CD4-positive, CD25-positive, alpha-beta regulatory T cell (primary cell): ENCODE data around the gene EIF5. TPM values are rescaled to one million over a fixed set of nuclear protein-coding genes. Genes with fewer than 3 reads are reported as not detected.

Experiments
- ATAC-seq, 2 donors: fragments of 150-1000 bp; cut with Tn5 transposase; one replicate each; pipeline ENCODE4 v1.10.0; 2021; ENCODE audit warnings: low read depth in 2 of 2, moderate number of reproducible peaks in 2 of 2, moderate library complexity in 1 of 2
- DNase-seq, 3 donors: peaks; one replicate each; pipeline versions ENCODE4 v3.0.0 to v3.0.0-alpha.2; 2012 to 2022; ENCODE audit warnings: mixed read lengths in 1 of 3
- H3K27ac ChIP-seq: one replicate; pipeline ENCODE4 v1.7.0; 2013; ENCODE audit warnings: mild to moderate bottlenecking, low read length; ENCODE audit not compliant: insufficient read depth, poor library complexity, severe bottlenecking
- H3K27me3 ChIP-seq: one replicate; pipeline ENCODE4 v1.7.0; 2013; ENCODE audit warnings: low read length; ENCODE audit not compliant: control insufficient read depth, insufficient read depth
- H3K36me3 ChIP-seq: one replicate; pipeline ENCODE4 v1.7.0; 2013; ENCODE audit warnings: mild to moderate bottlenecking, low read length, moderate library complexity; ENCODE audit not compliant: control insufficient read depth, insufficient read depth
- H3K4me1 ChIP-seq: 2 replicates; pipeline ENCODE4 v1.7.0; 2013; ENCODE audit warnings: mild to moderate bottlenecking, low read length; ENCODE audit not compliant: insufficient read depth, control insufficient read depth, poor library complexity, severe bottlenecking
- H3K4me3 ChIP-seq: one replicate; pipeline ENCODE4 v1.7.0; 2013; ENCODE audit warnings: low read depth, mild to moderate bottlenecking, low read length, moderate library complexity
- H3K9me3 ChIP-seq, 2 experiments: 1 replicate in 1 of 2; 2 replicates in 1 of 2; pipeline ENCODE4 v1.7.0; 2013; ENCODE audit warnings: low read length in 2 of 2, mild to moderate bottlenecking in 1 of 2, moderate library complexity in 1 of 2; ENCODE audit not compliant: control insufficient read depth in 2 of 2
- H3K27ac Mint-ChIP-seq, 3 donors: one replicate each; pipeline ENCODE4 v1.8.0; 2020 to 2022; ENCODE audit warnings: mild to moderate bottlenecking in 3 of 3, mixed read lengths in 3 of 3, moderate library complexity in 2 of 3
- H3K27me3 Mint-ChIP-seq: one replicate; pipeline ENCODE4 v1.8.0; 2022; ENCODE audit warnings: mild to moderate bottlenecking, mixed read lengths
- H3K36me3 Mint-ChIP-seq: one replicate; pipeline ENCODE4 v1.8.0; 2020; ENCODE audit warnings: mixed read lengths
- H3K4me1 Mint-ChIP-seq, 4 donors: one replicate each; pipeline ENCODE4 v1.8.0; 2020 to 2022; ENCODE audit warnings: mixed read lengths in 4 of 4, mild to moderate bottlenecking in 1 of 4
- H3K4me3 Mint-ChIP-seq, 4 donors: one replicate each; pipeline ENCODE4 v1.8.0; 2020 to 2022; ENCODE audit warnings: mild to moderate bottlenecking in 4 of 4, mixed read lengths in 4 of 4, moderate library complexity in 3 of 4
- H3K9me3 Mint-ChIP-seq, 7 donors: one replicate each; pipeline ENCODE4 v1.8.0; 2020 to 2022; ENCODE audit warnings: mixed read lengths in 7 of 7, mild to moderate bottlenecking in 3 of 7, moderate library complexity in 2 of 7
- polyA plus RNA-seq, 4 donors: library from polyadenylated mRNA; unstranded; fragments of 300-500 nt; fragmentation: Illumina TruSeq; gene quantifications; one replicate each; pipeline ENCODE4 v1.2.3, GENCODE V29; 2021
- total RNA-seq: library from RNA; stranded (reverse); gene quantifications from one replicate; pipeline ENCODE4 v1.2.3, GENCODE V29; 2022

Gene EIF5
- total and polyA plus RNA-seq, 5 donors from 2014 or later: 364 to 675 (median 373) TPM

- peaks cover 70% of the 10 kb centered on the region for H3K36me3 Mint-ChIP-seq
- DNase-seq (no peak), ATAC-seq (no peak)
- H3K4me1 ChIP-seq: peaks cover 16% of the 10 kb centered on the region
- H3K4me3 ChIP-seq: no peak overlapping the region
- H3K36me3 ChIP-seq: peaks cover 83% of the 10 kb centered on the region
- no peaks in the 10 kb centered on the region for H3K9me3 ChIP-seq
- no peaks in the 10 kb centered on the region for H3K27me3 Mint-ChIP-seq
- peak overlapping the region in 1 of 4 donors; percentile 33 for H3K4me3 Mint-ChIP-seq
- H3K27ac ChIP-seq: no peak overlapping the region
- H3K27me3 ChIP-seq: no peaks in the 10 kb centered on the region
- H3K9me3 Mint-ChIP-seq: no peaks in the 10 kb centered on the region
- no peak overlapping the region for H3K27ac Mint-ChIP-seq
- peaks cover 42 to 62% (median 54%) of the 10 kb centered on the region in 4 donors for H3K4me1 Mint-ChIP-seq
Measured at GRCh38 chr14:103341250-103342129, 7.5 kb downstream of the EIF5 start.

GRCh38 chr14:103343164-103343879 is 9.3 kb downstream of the EIF5 start:
- Mint-ChIP-seq H3K27me3 (no peaks in the 10 kb centered on the region), H3K4me3 (peak overlapping the region in 1 of 4 donors; percentile 22), H3K36me3 (peaks cover 53% of the 10 kb centered on the region), H3K4me1 (peaks cover 40 to 44% (median 42%) of the 10 kb centered on the region in 4 donors), H3K9me3 (no peaks in the 10 kb centered on the region), H3K27ac (no peak overlapping the region)
- ATAC-seq (no peak), DNase-seq (no peak)
- H3K9me3 ChIP-seq: no peaks in the 10 kb centered on the region
- no peaks in the 10 kb centered on the region for H3K4me1 ChIP-seq
- H3K27ac ChIP-seq: no peak overlapping the region
- H3K4me3 ChIP-seq: no peak overlapping the region
- H3K27me3 ChIP-seq: no peaks in the 10 kb centered on the region
- peaks cover 64% of the 10 kb centered on the region for H3K36me3 ChIP-seq

- peak overlapping the region in 2 of 4 donors; percentile 22 to 51 for H3K4me3 Mint-ChIP-seq
- DNase-seq: no peak
- Histone ChIP-seq H3K9me3 (no peaks in the 10 kb centered on the region), H3K4me1 (no peaks in the 10 kb centered on the region), H3K27ac (no peak overlapping the region), H3K27me3 (no peaks in the 10 kb centered on the region), H3K36me3 (peaks cover 56% of the 10 kb centered on the region), H3K4me3 (no peak overlapping the region)
- H3K9me3 Mint-ChIP-seq: no peaks in the 10 kb centered on the region
- no peak overlapping the region for H3K27ac Mint-ChIP-seq
- peaks cover 45% of the 10 kb centered on the region for H3K36me3 Mint-ChIP-seq
- ATAC-seq: no peak
- peaks cover 33 to 40% (median 38%) of the 10 kb centered on the region in 4 donors for H3K4me1 Mint-ChIP-seq
- no peaks in the 10 kb centered on the region for H3K27me3 Mint-ChIP-seq
Measured at GRCh38 chr14:103343905-103344797, 10.1 kb downstream of the EIF5 start.

GRCh38 chr14:103346286-103346685 is 12.2 kb downstream of the EIF5 start:
- Mint-ChIP-seq H3K9me3 (no peaks in the 10 kb centered on the region), H3K27me3 (peaks cover 4% of the 10 kb centered on the region), H3K4me3 (no peak overlapping the region), H3K27ac (peak overlapping the region in 1 of 3 donors; percentile 14), H3K4me1 (peaks cover 16 to 34% (median 22%) of the 10 kb centered on the region in 4 donors), H3K36me3 (peaks cover 32% of the 10 kb centered on the region)
- no peaks in the 10 kb centered on the region for H3K9me3 ChIP-seq
- ATAC-seq (no peak), DNase-seq (no peak)
- H3K4me1 ChIP-seq: no peaks in the 10 kb centered on the region
- H3K4me3 ChIP-seq: no peak overlapping the region
- no peaks in the 10 kb centered on the region for H3K27me3 ChIP-seq
- peaks cover 35% of the 10 kb centered on the region for H3K36me3 ChIP-seq
- no peak overlapping the region for H3K27ac ChIP-seq

GRCh38 chr14:103347091-103347815 is 13.2 kb downstream of the EIF5 start:
- Histone ChIP-seq H3K36me3 (peaks cover 25% of the 10 kb centered on the region), H3K27ac (no peak overlapping the region), H3K27me3 (peaks cover 2% of the 10 kb centered on the region), H3K4me1 (no peaks in the 10 kb centered on the region), H3K4me3 (no peak overlapping the region), H3K9me3 (no peaks in the 10 kb centered on the region)
- ATAC-seq (no peak), DNase-seq (no peak)
- no peaks in the 10 kb centered on the region for H3K9me3 Mint-ChIP-seq
- H3K4me3 Mint-ChIP-seq: peak overlapping the region in 1 of 4 donors; percentile 3
- peak overlapping the region in 1 of 3 donors; percentile 51 for H3K27ac Mint-ChIP-seq
- peaks cover 7 to 25% (median 13%) of the 10 kb centered on the region in 4 donors for H3K4me1 Mint-ChIP-seq
- peaks cover 22% of the 10 kb centered on the region for H3K36me3 Mint-ChIP-seq
- H3K27me3 Mint-ChIP-seq: peaks cover 5% of the 10 kb centered on the region

- Histone ChIP-seq H3K4me3 (no peak overlapping the region), H3K9me3 (no peaks in the 10 kb centered on the region), H3K4me1 (no peaks in the 10 kb centered on the region), H3K27me3 (peaks cover 2% of the 10 kb centered on the region), H3K27ac (no peak overlapping the region), H3K36me3 (peaks cover 16% of the 10 kb centered on the region)
- ATAC-seq (no peak), DNase-seq (no peak)
- Mint-ChIP-seq H3K27ac (no peak overlapping the region), H3K27me3 (peaks cover 12% of the 10 kb centered on the region), H3K4me3 (no peak overlapping the region), H3K4me1 (peaks cover 3 to 16% (median 9%) of the 10 kb centered on the region in 4 donors), H3K9me3 (no peaks in the 10 kb centered on the region), H3K36me3 (peaks cover 15% of the 10 kb centered on the region)
Measured at GRCh38 chr14:103348154-103348553, 14.1 kb downstream of the EIF5 start.

GRCh38 chr14:103349982-103350381 is 15.9 kb downstream of the EIF5 start:
- Histone ChIP-seq H3K4me3 (no peak overlapping the region), H3K36me3 (no peaks in the 10 kb centered on the region), H3K27me3 (peaks cover 2% of the 10 kb centered on the region), H3K4me1 (no peaks in the 10 kb centered on the region), H3K27ac (no peak overlapping the region), H3K9me3 (no peaks in the 10 kb centered on the region)
- H3K36me3 Mint-ChIP-seq: no peaks in the 10 kb centered on the region
- no peak overlapping the region for H3K27ac Mint-ChIP-seq
- no peak overlapping the region for H3K4me3 Mint-ChIP-seq
- H3K27me3 Mint-ChIP-seq: peaks cover 17% of the 10 kb centered on the region
- peaks cover 0 to 5% (median 3%) of the 10 kb centered on the region in 4 donors for H3K4me1 Mint-ChIP-seq
- no peak for ATAC-seq
- H3K9me3 Mint-ChIP-seq: no peaks in the 10 kb centered on the region
- no peak for DNase-seq
